Kidney tubule cell (primary cell): ENCODE results near the gene RC3H2.
"Not testable (repeated sequence)": the region's sequence is repeated elsewhere in the genome, so short reads cannot be mapped to it uniquely, and the experiment has no call there.

Source experiments
- DNase-seq: peaks from one replicate; pipeline ENCODE4 v3.0.0-alpha.2; 2018; ENCODE audit warnings: low spot score

Gene RC3H2

DNA sequence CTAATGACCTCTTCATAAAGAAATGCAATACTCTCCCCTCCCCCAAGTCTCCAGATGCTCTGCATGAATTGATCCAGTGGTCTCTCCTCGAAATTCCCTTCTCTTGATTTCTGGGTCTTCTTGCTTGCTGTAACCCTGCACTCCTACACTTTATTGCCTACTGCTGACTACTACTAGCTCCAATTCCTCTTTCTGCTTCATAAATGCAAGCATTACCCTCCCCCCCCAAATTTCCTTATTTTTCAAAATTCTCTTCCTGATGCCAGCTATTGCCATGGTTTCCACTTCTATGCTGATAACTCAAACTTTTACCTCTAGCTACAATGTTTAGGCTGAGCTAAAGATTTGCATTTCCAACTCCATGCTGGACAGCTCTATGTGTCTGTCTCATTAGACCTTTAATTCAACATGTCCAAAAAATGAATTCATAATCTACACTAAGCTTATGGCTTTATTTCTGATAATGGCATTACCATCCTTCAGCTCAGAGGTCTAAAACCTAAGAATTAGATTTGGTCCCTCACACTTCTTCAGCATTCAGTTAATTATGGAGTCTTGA is 24.7 kb upstream of the RC3H2 start:
- no peak for DNase-seq

GRCh38 chr9:122923947-122924346 is 18.8 kb upstream of the RC3H2 start:
- peak; percentile 23 for DNase-seq

DNA sequence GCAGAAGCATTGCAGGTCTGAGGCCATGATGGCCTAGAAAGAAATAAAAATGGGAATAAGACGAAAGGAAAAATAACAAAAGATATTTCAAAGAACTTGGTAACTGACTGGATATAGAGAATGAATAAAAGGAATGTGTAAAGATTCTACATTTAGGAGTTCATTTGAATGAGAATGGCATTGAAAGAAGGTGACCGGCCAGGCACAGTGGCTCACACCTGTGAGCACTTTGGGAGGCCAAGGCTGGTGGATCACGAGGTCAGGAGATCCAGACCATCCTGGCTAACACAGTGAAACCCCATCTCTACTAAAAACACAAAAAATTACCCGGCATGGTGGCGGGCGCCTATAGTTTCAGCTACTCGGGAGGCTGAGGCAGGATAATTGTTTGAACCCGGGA is 17.6 kb upstream of the RC3H2 start:
- no peak for DNase-seq

DNA sequence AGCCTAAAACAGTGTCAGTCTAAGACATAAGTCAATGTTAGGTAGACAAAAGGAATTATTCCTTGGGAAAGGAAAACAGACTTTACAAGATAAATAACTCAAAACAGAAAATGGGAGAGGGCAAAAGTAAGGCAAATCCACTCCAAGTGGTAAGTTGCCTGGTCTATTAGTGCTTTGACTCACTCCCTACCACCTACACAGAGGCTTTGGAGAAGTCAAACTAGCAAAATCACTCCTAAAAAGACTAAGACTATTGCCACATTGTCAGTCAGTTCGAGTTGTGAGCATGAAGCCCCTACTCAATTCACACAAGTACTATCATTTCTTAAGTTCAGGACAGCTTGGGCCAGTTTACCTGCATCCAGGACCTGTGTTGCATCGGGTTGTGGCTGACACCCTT is 13.2 kb upstream of the RC3H2 start:
- no peak for DNase-seq

DNA sequence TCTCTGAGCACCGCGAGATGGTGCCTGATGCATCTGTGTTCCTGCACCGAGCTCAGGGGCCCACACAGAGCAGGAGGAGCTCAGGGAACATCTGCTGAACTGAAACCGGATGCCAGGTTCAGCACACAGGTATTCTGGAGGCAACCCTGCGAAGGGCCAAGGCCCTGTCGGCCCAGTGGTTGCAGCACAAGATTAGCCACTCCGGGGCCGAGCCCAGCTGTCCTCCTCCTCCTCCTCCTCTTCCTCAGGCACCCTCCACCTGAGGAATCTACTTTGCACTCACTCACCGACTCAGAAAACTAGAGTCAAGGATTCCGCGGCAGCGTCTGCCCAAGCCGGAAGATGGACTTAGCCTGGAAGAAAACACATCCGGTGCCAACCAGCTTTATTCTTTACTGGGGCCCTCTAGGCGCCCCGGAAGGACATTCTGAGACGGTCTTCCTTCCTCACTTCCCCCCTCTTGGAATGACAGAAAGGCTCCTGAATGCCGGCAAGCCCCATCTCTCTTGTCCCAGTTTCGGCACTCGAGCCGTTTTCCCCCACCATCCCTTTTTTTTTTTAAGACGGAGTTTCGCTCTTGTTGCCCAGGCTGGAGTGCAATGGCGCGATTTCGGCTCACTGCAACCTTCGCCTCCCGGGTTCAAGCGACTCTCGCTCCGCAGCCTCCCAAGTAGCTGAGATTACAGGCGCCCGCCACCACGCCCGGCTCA is 8.0 kb upstream of the RC3H2 start, which contains the start of gene ZBTB6:
Gene ZBTB6, minus strand, starts transcription at position 360 of the 710 bp plus-strand sequence. CDS start 1,251 bp downstream, outside the sequence.
- peak; percentile 90 for DNase-seq

GRCh38 chr9:122912671-122912963 is 7.5 kb upstream of the RC3H2 start:
- DNase-seq = no peak

- DNase-seq = not testable (repeated sequence)
Observed at GRCh38 chr9:122906122-122906521, 963 bp upstream of the RC3H2 start.

DNA sequence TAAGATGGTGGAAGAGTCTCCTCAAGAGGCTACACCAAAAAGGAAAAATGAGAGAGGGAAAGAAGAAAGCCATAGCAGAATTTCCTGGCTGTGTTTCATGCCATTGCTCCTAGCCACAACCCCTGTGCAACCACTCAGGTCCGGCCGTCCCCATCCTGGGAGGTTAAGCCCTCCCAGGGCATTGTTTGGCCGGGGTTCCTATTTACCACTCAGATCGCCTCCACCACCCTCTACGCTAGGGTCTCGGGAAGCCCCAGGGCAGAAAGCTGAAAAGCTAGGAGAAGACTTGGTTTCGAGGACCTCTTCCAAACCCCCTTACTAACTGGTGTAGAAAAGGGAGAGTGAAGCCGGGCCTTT is 715 bp downstream of the RC3H2 start:
- peak; percentile 60 for DNase-seq

DNA sequence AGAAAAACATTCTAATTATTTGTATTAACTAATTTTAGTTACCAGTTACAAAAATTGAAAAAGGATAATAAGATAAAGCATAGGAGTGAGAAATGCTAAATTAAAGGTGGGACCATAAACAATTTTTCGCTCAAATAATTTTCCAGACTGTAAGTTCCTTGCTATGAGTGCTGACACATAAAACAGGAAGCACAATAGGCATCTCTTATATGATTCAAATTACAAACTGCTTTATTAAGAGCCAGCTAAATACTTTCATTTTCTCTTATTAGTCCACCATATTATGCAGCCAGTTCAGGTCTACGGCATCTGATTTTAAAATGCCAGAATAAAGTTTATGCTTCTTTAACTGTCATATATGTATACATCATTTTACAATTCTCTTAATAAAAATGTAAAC is 4.4 kb downstream of the RC3H2 start:
- peak; percentile 30 for DNase-seq

- peak; percentile 27 for DNase-seq
Observed at GRCh38 chr9:122897969-122898368, 7.2 kb downstream of the RC3H2 start.

DNA sequence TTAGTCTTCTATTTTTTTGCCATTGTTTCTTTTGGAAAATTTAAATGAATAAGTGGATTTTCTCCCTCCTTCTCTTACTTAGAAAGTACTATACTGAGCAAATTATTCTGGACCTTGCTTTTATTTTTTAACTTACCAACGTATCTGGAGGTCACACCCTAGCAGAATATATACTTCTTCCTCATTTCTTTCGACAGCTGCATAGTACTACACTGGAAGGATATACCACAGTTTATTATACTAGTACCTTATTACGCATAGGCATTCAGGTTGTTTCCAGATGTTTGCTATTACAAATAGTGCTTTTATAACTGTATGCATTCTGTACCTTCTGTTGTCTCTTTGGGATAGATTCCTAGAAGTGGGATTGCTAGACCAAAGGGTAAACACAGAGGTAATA is 16.7 kb downstream of the RC3H2 start:
- no peak for DNase-seq

GRCh38 chr9:122883125-122883524 is 22.0 kb downstream of the RC3H2 start:
- DNase-seq = no peak

GRCh38 chr9:122879443-122879842 is 25.7 kb downstream of the RC3H2 start:
- DNase-seq = no peak

GRCh38 chr9:122875523-122875922 is 29.6 kb downstream of the RC3H2 start:
- DNase-seq = no peak

GRCh38 chr9:122867276-122867675 is 37.9 kb downstream of the RC3H2 start:
- DNase-seq = not testable (repeated sequence)

DNA sequence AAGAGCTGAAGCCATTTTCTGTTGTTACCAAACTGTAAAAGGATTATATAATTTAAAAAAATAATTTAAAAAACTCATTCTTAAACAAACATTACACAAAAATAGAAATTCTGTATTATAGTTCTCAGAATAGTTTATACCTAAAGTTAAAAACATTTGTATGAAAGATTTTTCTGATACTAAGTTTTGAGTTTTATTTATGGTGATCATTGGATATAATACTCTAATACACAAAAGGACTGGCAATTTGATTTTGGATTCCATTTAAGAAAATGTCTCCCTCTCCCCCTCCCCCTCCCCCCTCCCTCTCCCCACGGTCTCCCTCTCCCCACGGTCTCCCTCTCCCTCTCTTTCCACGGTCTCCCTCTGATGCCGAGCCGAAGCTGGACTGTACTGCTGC is 39.1 kb downstream of the RC3H2 start:
- DNase-seq = no peak

DNA sequence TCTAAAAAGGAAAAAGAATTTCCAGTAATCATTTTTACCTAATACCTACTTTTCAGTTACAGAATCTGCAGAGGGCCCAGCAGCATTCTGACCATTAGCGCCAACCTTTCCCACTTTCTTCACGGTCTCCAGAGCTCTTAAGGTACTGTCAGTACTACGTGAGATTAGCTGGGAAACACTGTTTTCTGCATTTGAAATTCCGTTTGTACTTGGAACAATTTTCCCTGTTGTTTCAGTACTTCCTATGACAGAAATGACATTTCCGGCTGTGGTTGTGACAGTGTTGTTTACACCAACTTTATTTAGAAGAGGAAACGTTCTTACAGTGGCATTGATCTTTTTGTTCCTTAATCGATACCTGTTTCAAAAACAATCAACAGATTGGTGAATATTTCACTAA is 39.9 kb downstream of the RC3H2 start:
- DNase-seq = no peak

- DNase-seq = no peak
Observed at GRCh38 chr9:122863407-122863806, 41.8 kb downstream of the RC3H2 start.

- DNase-seq = no peak
Observed at GRCh38 chr9:122860319-122861142, 44.6 kb downstream of the RC3H2 start.

DNA sequence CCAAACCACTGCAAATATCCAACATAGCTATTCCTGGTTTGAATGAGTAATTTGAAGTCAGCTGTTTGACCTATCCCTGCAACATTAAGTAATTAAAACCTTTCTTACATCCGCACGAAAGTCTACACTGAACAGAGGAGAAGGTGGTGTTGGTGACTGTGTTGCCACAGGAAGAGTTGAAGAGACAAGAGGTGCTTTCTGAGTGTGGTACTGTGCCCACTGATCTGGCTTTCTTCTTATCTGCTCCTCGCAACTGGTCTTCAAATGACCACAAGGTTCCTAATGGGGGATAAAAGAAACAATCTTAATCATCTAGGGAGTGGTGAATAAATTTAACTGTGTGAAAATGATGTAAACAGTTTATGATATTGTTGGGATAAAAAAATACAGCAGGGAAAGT is 47.3 kb downstream of the RC3H2 start:
- DNase-seq = no peak

GRCh38 chr9:122852085-122852786 is 52.9 kb downstream of the RC3H2 start:
- DNase-seq = not testable (repeated sequence)

DNA sequence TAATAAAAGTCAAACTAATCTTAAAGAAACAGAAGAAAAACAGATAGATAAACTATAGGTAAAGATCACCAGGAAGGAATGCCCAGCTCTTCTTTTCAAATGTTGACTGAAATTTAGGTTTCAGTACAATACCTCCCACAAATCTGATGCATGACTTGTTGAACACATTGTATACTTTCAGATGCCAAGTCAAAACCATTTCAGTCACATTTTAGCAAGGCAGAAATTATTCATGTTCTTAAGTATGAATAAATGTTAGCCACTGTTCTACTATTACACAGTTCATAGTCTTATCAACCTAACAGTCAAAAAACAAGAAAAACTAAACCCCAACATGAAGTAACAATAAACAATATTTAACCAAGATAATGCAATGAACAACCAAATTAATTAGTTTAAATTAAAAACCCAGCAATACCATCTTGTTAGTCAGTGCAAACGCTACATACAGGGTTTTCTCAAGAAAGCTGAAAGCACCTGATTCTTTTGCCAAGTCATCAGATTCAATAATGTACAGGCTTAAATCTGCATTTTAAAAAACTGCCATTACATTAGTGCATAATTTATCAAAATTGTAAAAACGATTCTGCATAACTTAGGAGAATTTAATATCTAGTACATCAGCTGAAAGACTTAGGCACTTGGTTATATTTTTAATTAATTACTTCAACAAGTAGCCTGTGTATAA is 56.8 kb downstream of the RC3H2 start:
- no peak for DNase-seq
